Measurements from ENCODE around the gene XKR3.
"Not testable (repeated sequence)": the region's sequence is repeated elsewhere in the genome, so short reads cannot be mapped to it uniquely, and the experiment has no call there.

The XKR3 gene

DNA sequence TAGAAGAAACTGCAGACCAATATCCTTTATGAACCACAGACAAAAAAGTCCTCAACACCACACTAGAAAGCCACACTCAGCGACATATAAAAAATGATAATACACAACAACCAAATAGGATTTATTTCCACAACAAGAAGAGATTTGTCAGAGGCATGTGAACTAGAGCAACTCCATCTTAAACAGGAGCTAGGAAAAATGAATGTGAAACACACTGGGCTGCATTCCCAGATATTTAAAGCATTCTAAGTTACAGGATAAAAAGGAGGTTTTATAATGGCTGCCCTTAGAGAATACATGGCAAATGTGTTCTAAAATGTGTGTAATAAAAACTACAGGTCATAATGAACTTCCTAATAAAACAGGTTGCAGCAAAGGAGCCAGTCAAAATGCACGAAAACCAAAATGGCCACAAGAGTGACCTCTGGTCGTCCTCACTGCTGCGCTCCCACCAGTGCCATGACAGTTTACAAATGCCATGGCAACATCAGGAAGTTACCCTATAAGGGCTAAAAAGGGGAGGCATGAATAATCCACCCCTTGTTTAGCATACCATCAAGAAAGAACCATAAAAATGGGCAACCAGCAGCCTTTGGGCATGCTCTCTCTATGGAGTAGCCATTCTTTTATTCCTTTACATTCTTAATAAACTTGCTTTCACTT, 21.8 kb downstream of the XKR3 start:
- DNase-seq: no peak

DNA sequence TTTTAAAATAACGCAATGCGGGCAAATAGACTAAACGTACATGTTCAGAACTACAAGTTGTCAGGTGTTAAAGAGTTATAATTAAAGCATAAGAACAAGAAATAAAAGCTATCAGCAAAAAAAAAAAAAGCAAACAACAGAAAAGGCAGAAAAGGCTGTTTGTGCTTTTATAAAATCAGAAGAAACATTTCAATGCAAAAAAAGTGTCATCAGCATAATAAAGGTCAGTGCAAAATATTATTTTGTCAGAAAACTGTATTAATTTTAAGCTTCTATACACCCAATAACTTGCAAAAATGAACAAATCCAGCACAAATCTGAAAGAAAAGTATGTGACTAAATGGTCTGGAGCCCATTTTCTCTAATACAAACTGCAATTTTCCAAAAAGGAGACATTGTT, 23.6 kb downstream of the XKR3 start:
- DNase-seq: no peak

DNA sequence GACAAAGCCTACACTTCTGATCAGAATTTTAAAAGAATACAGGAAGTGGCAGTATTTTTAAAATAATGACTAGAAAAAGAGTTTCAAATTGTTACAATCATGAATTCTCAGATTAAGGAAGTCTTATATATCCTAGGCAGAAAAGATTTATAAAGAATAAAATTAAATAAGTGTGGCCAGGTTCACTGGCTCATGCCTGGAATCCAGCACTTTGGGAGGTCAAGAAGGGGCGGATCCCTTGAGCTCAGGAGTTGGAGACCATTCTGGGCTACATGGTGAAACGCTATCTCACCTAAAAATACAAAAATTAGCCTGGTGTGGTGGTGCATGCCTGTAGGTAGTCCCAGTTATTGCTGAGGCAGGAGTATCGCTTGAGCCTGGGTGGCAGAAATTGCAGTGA, 24.1 kb downstream of the XKR3 start:
- no peak for DNase-seq

DNA sequence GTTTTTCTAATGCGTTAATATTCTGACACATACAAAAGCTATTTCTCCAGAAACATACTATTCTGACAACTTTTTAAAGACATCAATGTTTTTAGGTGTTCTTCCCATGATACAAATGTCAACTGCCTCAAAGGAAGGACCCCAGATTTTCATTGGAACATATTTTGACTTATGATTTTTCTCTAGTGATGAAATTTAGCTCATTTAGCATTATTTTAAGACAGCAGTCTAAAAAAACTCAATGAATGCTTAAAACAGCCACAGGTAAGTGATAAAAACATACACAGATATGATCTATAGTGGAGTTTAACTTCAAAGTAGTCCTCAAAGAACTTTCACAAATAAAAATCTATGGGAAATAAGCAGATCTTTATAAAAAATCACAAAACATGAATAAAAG, 24.9 kb downstream of the XKR3 start:
- DNase-seq: no peak

DNA sequence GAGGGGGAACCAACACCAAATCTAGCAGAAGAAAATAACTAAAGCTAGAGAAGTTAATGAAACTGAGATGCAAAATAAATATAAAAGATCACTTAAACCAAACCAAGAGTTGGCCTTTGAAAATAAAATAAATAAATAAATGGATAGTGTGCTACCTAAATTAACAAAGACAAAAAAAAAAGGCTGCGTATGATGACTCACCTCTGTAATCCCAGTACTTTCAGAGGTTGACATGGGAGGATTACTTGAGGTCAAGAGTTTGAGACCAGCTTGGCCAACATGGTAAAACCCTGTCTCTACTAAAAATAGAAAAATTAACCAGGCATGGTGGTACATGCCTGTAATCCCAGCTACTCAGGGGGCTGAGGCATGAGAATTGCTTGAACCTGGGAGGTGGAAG, 29.7 kb downstream of the XKR3 start:
- not testable (repeated sequence) for DNase-seq

DNA sequence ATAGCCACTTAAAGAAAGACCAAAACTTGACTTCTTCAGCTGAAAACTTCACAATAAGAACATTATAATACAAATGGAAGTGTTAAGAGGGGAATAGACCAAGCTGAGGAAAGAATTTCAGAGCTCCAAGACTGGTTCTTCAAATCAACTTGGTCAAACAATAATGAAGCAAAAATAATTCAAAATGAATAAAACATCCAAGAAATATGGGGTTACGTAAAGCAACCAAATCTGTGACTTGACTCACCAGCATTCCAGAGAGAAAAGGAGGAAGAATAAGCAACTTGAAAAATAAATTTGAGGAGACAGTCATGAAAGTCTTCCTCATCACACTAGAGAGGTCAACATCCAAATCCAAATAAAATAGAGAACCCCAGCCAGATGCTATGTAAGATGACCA, 31.4 kb downstream of the XKR3 start:
- no peak for DNase-seq

DNA sequence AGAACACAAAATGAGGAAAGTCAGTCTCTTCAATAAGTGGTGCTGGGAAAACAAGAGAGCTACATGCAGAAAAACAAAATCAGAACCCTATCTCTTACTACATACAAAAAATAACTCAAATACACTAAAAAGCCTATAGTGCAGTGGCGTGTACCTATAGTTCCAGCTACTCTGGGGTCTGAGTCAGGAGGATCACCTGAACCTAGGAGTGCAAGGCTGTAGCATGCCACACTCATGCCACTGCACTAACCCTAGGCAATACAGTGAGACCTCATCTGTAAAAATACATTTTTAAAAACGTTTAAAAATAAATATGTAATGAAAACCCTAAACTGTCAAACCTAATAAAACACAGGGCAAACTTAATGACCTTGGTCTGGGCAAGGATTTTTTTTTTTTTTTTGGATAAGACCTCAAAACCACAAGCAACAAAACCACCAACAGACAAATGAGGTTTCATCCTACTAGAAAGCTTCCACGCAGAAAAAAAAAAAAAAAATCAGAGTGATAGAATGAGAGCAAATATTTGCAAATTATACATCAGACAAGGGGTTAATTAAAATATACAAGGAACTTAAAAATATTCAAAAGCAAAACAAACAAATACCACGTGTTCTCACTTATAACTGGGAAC, 35.2 kb downstream of the XKR3 start:
- no peak for DNase-seq

DNA sequence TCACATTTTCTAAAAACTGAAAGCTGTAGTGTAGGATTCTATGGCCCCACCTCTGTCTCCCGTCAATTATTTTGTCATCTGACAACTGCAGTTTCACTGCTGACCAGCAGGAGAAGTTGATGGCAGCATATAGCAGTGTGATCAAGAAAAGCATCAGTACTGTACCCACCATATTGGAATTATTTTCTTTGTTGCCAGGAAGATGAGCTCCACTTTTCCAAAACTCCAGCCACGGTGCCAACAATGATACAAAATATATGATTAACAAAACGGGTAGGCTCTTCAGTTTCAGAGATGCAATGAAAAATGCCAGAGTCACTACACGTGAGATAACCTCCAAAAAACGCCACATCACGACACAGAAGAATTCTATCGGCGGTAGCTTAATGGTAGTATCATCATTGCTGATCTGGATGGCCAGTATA, 41.3 kb downstream of the XKR3 start:
- DNase-seq: no peak

DNA sequence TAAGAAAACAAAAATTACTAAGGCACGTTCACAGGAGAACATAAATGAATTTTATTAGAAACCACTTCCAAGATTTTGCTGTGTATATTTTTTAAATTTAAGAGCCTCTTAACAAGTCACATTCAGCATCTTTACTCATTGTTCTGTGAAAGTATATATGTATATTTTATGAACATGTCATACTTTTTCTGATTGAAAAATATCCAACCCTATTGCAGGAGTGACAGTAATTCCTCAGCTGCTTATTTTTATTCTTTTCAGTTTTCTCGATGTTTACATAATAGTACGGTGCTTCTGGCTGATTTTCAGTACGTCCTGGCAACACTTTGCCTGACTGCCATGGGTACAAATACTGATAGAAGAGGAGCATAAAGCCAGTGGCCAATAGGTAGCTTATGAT, 41.8 kb downstream of the XKR3 start:
- no peak for DNase-seq

DNA sequence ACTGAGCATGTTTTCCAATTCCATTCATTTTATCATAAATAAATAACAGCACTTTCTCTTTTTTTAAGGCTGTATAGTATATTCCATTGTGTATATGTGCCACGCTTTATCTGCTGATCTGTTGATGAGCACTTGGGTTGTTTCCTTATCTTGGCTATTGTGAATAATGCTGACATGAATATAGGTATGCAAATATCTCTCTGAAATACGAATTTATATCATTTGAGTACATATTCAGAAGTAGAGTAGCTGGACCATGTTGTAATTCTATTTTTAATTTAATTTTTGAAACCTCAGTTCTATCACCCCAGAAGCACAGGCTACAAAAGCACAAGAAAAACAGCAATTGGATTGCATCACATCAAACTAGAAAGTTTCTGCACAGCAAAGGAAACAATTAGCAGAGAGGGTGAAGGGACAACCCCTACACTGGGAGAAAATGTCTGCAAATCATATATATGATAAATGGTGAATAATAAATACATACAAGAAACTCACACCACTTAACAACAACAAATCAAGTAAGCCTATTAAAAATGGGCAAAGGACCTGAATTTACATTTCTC, 43.4 kb downstream of the XKR3 start:
- no peak for DNase-seq

DNA sequence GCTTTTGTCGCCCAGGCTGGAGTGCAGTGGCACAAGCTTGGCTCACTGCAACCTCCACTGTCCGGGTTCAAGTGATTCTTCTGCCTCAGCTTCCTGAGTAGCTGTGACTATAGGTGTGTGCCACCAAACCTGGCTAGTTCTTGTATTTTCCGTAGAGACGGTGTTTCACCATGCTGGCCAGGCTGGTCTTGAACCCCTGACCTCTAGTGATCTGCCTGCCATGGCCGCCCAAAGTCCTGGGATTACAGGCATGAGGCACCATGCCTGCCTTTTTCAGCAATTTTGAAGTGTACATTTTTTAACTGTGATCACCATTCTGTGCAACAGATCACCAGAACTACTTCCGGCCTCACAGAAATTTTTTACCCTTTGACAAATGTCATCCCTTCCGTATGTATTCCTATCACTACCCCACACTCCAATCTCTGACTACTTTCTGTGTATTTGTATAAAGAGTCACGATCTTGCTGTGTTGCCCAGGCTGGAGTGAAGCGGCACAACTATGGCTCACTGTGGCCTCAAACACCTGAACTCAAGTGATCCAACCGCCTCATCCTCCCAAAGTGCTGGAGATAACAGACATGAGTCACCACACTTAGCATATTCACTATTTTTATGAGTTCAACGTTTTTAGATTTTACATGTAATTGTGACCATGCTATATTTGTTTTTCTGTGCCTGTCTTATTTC, 44.0 kb downstream of the XKR3 start:
- DNase-seq: no peak

DNA sequence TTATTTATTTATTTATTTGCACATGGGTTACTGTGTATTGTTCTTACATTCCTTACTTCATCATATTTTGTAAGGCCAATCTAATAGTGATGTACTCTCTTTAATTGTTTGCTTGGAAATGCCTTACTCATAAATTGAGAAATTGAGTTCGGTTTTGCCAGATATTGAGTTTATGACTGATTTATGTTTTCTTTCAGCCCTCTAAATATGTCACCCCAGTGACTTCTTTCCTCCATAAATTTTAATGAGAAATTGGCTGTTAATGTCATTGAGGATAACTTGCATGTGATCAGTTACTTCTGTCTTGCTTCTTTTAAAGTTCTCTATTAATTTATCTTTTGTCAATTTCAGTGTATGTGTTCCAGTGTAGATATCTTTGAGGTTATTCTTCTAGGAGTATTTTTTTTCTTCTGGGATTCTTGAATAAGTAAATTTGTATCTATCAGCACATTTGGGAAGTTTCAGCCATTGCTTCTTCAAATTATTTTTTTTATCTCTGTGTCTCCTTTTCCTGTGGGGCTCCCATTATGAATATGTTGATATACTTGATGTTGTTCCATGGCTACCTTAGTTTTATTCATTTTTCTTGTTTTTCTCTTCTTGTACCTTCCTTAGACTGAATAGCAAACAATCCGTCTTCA, 47.8 kb downstream of the XKR3 start:
- no peak for DNase-seq

DNA sequence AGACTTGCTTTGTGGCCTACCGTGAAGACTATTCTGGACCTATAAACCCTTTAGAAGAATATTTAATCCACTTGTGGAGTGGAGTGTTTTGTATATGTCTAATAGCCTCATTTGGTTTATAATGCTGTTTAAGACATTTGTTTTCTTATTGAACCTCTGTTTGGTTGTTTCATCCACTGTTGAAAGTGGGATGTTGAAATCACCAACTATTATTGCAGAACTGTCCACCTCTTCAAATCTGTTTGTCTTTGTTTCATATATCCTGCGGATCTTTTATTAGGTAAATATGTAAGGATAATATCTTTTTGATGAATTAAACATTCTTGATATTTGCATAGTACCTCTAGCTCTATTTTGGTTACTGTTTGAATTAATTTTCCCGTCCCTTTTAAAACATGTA, 49.1 kb downstream of the XKR3 start:
- DNase-seq: no peak

DNA sequence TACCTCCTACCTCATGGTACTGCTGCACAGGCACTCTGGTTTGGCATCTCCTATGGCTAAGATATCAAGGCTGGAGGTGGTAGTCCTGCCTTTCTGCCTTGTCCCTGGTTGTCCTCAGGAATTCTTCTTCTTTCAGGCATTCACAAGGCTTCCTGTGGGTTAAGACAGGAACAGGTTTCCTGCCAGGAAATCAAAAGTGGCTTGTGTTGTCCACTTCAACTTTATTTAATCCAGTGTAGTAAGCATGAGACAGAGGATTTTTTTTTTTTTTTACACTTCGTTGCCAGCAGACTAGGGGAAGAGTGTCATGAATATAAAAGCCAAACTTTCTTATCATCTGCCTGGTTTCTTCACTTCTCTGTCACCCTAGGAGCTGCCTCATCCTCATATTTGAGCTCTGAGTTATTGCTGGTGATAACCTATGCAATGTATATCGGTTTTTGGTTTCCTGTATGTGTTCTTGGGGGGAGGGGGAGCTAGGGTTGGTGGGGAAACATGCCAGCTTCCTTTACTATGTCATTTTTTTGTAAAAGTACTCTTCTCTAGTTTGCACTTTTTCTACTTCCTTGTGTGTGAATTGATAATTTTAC, 50.2 kb downstream of the XKR3 start:
- no peak for DNase-seq

DNA sequence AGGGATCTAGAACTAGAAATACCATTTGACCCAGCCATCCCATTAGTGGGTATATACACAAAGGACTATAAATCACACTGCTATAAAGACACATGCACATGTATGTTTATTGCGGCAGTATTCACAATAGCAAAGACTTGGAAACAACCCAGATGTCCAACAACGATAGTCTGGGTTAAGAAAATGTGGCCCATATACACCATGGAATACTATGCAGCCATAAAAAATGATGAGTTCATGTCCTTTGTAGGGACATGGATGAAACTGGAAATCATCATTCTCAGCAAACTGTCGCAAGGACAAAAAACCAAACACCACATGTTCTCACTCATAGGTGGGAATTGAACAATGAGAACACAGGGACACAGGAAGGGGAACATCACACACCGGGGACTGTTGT, 53.6 kb downstream of the XKR3 start:
- DNase-seq: not testable (repeated sequence)

DNA sequence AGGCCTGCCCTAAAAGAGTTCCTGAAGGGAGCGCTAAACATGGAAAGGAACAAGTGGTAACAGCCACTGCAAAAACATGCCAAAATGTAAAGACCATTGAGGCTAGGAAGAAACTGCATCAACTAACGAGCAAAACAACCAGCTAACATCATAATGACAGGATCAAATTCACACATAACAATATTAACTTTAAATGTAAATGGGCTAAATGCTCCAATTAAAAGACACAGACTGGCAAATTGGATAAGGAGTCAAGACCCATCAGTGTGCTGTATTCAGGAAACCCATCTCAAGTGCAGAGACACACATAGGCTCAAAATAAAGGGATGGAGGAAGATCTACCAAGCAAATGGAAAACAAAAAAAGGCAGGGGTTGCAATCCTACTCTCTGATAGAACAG, 57.3 kb downstream of the XKR3 start:
- DNase-seq: not testable (repeated sequence)

DNA sequence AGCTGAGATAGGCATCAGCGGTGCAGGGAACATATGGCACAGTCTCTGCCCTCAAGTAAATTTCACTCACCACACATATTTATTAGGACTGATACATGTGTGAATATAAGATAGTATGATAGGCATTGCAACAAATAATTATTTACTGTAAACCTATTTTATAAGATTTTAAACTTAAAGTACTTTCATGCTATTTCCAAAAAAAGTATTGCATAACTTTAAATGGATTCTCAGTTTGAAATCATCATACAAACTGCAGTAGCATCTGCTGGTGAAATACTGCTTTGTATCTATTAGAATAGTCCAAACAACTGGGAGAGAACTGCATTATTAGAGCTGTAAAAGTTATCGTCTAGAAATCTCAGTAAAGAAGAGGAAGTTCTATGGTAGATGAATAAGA, 63.0 kb downstream of the XKR3 start:
- not testable (repeated sequence) for DNase-seq

DNA sequence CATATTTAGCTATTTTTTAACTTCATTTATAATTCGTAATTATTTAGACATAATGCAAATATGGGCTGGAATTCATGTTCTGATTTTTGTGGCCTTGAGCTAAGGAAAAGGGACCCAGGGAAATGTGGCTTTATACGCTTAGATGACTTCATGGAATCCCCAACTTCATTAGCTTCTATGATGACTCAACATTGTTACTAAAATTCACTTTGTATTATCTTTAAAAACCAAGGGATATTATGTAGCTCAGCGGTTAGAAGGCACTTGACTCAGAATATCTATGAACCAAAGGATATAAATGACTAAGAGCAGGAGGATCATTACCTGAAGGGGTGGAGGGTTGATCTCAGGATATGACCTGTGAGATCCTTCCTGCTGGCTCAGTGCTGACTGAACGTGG, 64.8 kb downstream of the XKR3 start:
- not testable (repeated sequence) for DNase-seq

DNA sequence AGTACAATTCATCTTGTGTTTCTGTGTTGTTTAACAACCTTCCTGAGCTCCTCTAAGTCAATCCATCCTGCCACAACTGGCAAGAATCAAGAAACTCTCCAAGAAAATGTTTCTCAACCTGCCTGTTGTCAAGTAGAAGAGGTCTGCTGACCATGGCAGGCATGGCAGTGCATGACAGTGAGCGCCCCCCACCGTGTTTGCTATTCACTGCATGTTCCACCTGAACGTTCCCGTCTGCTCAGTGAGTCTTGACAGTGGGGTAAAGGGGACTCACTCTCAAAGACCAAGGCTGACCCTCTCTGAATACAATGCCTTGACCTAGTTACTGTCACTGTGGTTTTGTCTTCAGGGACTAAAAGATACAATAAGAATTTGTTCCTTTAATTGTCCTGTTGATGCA, 75.9 kb downstream of the XKR3 start:
- not testable (repeated sequence) for DNase-seq

DNA sequence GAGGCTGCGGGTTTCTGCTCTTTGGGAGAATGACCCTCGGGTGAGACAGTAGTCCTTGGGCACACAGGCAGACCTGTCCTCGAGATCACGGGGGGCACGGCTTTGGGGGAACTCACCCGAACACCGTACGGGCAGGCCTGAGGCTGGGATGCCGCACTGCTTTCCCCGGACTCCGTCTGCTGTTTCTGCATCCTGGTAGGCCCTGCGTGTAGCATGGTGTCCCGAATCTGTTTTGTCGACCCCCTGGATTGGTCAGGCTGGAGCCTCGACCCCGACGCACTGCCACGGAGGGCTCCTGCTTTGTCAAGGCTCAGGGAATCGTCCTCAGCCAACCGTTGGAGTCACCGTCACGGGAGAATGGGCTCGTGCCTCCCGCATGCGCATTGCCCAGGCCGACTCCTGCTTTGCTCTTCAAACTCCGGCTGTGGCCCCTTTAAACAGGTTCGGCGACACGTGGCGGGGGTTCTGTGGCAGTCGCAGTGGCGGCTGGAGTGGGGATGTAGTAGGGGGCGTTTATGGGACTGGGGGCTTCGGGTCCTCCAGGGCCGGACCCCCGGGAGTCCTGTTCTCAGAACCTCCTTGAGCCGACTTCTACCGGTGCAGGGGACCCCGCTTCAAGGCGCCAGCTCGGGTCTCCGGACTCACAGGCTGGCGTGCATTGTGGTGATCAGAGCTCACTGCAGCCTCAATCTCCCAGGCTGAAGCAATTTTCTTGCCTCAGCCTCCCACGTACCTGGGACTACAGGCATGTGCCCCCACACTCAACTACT, 76.9 kb downstream of the XKR3 start:
- DNase-seq: not testable (repeated sequence)

DNA sequence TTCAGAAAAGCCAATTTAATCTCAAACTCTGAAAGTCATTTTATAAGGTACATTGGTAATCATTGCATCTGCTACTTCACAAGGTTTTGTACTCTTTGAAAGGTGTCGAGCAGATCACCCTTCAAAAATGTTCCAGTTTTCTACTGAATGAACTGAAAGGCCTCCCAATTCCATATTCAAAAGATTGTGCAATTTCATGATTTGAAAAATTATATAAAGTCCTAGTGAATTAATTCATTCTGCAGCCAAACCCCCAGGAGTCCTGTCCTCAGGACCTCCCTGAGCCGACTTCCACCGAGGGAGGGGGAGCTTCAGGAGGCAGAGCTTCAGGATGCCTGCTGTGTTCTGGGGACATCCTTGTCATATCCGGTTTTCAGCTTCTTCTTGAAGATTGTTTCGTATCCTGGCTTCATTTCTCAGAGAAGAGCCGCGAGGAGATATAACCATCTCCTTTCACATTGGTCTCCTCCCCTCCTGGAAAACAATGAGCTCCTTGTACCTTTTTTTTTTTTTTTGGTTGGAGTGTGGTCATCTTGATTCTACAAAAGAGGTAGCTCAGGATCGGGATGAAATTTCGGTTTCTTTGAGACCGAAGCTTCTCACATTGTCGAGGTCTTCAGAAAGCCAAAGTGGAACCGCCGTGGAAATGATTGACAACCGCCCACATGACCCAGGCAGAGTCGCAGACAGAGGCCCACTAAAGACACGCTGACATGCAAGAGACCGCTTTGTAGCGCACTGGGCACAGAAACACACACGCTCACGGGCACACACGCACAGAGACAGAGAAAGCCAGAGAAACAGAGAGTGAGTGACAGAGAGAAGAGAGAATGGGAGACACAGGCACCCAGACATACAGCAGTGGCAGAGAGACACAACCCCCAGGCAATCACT, 77.7 kb downstream of the XKR3 start:
- DNase-seq: not testable (repeated sequence)

All from cortex of kidney (tissue), 1 donor.